ENCODE data around the gene CABP4. TPM values are rescaled to one million over a fixed set of nuclear protein-coding genes. Genes with fewer than 3 reads are reported as not detected.

Gene CABP4
- total and polyA plus RNA-seq, 10 of the 15 experiments (the other 5 are each of a cell fraction or from before 2014, with no cell fraction given), result 0.04 to 0.41 (median 0.14) TPM; not detected in 2

GRCh38 chr11:67420646-67421429, 34.3 kb upstream of the CABP4 start (continued):
- TF ChIP-seq, protein P1, sequence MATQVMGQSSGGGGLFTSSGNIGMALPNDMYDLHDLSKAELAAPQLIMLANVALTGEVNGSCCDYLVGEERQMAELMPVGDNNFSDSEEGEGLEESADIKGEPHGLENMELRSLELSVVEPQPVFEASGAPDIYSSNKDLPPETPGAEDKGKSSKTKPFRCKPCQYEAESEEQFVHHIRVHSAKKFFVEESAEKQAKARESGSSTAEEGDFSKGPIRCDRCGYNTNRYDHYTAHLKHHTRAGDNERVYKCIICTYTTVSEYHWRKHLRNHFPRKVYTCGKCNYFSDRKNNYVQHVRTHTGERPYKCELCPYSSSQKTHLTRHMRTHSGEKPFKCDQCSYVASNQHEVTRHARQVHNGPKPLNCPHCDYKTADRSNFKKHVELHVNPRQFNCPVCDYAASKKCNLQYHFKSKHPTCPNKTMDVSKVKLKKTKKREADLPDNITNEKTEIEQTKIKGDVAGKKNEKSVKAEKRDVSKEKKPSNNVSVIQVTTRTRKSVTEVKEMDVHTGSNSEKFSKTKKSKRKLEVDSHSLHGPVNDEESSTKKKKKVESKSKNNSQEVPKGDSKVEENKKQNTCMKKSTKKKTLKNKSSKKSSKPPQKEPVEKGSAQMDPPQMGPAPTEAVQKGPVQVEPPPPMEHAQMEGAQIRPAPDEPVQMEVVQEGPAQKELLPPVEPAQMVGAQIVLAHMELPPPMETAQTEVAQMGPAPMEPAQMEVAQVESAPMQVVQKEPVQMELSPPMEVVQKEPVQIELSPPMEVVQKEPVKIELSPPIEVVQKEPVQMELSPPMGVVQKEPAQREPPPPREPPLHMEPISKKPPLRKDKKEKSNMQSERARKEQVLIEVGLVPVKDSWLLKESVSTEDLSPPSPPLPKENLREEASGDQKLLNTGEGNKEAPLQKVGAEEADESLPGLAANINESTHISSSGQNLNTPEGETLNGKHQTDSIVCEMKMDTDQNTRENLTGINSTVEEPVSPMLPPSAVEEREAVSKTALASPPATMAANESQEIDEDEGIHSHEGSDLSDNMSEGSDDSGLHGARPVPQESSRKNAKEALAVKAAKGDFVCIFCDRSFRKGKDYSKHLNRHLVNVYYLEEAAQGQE (IDR thresholded peaks at IDR 0.05; ENCODE audit: low read depth, low read length), result no peak
- TF ChIP-seq USF2 (IDR thresholded peaks at IDR 0.05; ENCODE audit: borderline replicate concordance, low read depth, low read length) (no peak), ESRRA (IDR thresholded peaks at IDR 0.05; ENCODE audit: low read length) (no peak), JUNB (IDR thresholded peaks at IDR 0.05) (no peak), BHLHE40 (IDR thresholded peaks at IDR 0.05; ENCODE audit: borderline replicate concordance in 1 of 2, low read depth in 2 of 2, low read length in 1 of 2) (peak in 1 of 2 experiments; percentile 64; a peak in 2 of 4 replicates), CUX1 (IDR thresholded peaks at IDR 0.05; ENCODE audit: insufficient replicate concordance, low read depth, low read length) (no peak), RFX5 (IDR thresholded peaks at IDR 0.05; ENCODE audit: low read depth, low read length) (no peak)
- TF ChIP-seq, protein P2, sequence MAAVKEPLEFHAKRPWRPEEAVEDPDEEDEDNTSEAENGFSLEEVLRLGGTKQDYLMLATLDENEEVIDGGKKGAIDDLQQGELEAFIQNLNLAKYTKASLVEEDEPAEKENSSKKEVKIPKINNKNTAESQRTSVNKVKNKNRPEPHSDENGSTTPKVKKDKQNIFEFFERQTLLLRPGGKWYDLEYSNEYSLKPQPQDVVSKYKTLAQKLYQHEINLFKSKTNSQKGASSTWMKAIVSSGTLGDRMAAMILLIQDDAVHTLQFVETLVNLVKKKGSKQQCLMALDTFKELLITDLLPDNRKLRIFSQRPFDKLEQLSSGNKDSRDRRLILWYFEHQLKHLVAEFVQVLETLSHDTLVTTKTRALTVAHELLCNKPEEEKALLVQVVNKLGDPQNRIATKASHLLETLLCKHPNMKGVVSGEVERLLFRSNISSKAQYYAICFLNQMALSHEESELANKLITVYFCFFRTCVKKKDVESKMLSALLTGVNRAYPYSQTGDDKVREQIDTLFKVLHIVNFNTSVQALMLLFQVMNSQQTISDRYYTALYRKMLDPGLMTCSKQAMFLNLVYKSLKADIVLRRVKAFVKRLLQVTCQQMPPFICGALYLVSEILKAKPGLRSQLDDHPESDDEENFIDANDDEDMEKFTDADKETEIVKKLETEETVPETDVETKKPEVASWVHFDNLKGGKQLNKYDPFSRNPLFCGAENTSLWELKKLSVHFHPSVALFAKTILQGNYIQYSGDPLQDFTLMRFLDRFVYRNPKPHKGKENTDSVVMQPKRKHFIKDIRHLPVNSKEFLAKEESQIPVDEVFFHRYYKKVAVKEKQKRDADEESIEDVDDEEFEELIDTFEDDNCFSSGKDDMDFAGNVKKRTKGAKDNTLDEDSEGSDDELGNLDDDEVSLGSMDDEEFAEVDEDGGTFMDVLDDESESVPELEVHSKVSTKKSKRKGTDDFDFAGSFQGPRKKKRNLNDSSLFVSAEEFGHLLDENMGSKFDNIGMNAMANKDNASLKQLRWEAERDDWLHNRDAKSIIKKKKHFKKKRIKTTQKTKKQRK (IDR thresholded peaks at IDR 0.05; ENCODE audit: low read depth, low read length), result no peak
- TF ChIP-seq, protein P3, sequence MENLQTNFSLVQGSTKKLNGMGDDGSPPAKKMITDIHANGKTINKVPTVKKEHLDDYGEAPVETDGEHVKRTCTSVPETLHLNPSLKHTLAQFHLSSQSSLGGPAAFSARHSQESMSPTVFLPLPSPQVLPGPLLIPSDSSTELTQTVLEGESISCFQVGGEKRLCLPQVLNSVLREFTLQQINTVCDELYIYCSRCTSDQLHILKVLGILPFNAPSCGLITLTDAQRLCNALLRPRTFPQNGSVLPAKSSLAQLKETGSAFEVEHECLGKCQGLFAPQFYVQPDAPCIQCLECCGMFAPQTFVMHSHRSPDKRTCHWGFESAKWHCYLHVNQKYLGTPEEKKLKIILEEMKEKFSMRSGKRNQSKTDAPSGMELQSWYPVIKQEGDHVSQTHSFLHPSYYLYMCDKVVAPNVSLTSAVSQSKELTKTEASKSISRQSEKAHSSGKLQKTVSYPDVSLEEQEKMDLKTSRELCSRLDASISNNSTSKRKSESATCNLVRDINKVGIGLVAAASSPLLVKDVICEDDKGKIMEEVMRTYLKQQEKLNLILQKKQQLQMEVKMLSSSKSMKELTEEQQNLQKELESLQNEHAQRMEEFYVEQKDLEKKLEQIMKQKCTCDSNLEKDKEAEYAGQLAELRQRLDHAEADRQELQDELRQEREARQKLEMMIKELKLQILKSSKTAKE (IDR thresholded peaks at IDR 0.05; ENCODE audit: low read depth, poor library complexity, severe bottlenecking), result no peak
- TF ChIP-seq, protein P4, sequence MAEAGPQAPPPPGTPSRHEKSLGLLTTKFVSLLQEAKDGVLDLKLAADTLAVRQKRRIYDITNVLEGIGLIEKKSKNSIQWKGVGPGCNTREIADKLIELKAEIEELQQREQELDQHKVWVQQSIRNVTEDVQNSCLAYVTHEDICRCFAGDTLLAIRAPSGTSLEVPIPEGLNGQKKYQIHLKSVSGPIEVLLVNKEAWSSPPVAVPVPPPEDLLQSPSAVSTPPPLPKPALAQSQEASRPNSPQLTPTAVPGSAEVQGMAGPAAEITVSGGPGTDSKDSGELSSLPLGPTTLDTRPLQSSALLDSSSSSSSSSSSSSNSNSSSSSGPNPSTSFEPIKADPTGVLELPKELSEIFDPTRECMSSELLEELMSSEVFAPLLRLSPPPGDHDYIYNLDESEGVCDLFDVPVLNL (IDR thresholded peaks at IDR 0.05; ENCODE audit: low read depth, low read length), result no peak

Data from GM12878 (cell line).